GM19025 (cell line): ENCODE data around the gene OR2M7.
"Not testable (repeated sequence)": the region's sequence is repeated elsewhere in the genome, so short reads cannot be mapped to it uniquely, and the experiment has no call there.

Experiments
- ATAC-seq: cut with Tn5 transposase; IDR thresholded peaks from one replicate; pipeline ENCODE4 v1.9.1; 2021; ENCODE audit warnings: mild to moderate bottlenecking, low read depth, moderate library complexity; ENCODE audit not compliant: unreplicated experiment

OR2M7 gene, protein sequence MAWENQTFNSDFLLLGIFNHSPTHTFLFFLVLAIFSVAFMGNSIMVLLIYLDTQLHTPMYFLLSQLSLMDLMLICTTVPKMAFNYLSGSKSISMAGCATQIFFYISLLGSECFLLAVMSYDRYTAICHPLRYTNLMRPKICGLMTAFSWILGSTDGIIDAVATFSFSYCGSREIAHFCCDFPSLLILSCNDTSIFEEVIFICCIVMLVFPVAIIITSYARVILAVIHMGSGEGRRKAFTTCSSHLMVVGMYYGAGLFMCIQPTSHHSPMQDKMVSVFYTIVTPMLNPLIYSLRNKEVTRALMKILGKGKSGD

DNA sequence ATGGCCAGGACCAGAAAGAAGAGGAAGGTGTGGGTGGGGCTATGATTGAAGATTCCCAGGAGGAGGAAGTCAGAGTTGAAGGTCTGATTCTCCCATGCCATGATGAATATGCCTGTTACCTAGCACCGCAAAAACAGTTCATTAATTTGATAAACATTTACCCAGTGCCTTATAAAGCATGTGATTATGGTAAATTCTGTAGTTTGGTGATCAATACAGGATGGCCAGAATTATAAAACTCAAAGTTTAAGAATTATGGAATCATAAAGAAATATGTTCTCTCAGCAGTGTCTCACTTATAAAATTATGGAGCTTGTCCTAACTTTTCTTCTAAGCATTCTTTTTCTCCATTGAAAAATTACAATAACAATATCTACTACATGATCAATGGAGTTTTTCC is at the start of gene OR2M7:
TSS of gene OR2M7 (minus strand) at position 101 of the 400 bp plus-strand sequence. CDS start at position 101, 0 bp downstream.
- no peak for ATAC-seq

DNA sequence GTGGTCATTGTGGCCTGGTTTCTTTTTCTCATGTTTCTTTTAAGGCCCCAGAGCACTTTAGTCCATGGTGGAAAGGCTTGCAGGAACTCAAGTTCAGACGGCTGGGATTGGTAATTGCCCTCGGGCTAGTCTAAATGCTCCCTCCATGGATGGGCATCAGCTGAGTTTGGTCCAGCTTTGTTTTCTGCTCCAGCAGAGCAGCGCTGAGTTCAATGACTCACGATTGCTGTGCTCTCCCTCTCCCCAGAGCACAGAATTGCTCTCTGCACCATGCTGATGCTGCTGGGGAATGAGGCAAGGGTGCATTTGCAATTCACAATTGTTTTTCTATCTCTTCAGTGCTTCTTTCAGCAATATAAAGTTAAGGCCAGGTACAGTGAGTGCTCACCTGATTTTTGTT is 49.4 kb upstream of the OR2M7 start:
- no peak for ATAC-seq

DNA sequence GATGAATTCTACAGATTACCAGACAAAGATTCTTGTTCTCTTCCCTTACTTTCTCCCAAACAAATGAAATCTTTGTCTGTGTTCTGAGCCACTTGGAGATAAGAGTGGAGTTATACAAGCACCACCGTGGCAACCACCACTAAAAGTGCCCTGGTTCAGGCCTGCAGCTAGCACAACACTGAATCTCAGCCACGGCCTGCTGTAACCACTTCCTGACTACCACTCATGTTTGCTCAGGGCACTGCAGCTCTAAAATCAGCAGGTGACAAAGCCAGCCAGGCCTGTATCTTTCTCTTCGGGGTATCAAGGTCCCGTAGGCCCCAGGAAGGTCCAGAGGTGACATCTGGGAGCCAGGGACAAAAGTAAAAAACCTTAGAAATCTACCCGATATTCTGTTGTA is 48.0 kb upstream of the OR2M7 start:
- ATAC-seq: no peak

DNA sequence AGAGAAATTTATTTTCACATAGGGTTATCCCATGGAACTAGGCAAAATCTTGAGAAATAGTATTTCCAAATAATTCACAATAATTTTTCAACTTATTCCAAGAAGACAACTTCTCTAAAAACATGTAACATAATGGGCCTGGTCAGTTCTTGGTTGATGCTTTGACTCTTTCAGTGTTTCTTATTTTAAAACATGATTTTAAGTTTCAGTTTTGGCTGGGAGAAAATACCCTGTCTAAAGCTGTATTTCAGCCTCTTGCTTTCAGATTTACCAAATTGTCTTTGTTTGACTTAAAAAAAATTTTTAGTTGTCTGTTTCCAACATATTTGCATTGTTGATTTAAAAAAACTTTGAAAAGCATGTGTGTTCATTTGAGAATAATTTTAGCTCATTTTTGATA is 42.2 kb upstream of the OR2M7 start:
- no peak for ATAC-seq

DNA sequence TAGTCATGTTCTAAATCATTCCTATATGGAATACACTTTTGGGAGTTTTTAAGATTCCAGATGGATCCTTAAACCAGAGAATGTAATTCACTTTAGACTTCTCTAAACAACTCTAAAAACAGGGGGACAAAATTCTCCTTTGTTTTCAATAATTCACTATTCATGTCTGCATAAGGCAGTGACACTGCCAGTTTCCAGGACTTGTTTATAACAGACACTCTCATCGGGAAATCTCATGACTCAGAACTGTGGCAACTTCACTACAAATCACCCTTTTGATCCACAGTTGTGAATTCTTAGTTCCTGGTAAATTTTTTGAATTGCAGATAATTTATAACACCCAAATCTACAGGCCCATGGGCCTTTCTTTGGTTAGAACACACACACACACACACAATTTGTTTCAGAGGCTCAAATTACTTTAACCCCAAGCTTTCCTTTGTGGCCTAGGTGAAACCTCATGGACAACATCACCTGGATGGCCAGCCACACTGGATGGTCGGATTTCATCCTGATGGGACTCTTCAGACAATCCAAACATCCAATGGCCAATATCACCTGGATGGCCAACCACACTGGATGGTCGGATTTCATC is 36.9 kb upstream of the OR2M7 start, which contains the start of gene OR2T4:
TSS of gene OR2T4 (plus strand) at position 545 of the 595 bp plus-strand sequence. CDS start at position 545, 0 bp downstream.
- no peak for ATAC-seq

DNA sequence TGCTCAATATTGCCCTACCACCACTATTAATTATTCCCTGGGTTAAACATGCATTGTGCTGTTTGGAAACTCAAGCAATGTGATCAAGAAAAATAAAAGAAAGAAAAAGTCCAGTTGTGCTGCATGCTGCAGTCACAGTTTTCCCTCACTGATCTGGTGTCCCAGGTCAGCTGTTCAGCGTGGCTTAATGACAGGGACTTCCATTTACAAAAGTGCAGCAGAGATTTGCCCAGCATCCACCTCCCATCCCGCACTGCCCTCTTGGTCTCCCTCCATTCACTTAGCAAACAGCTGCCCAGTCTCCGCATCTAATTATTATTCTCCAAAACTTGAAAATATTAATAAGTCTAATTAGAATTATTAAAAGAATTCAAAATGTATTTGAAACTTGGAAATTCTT is 35.0 kb upstream of the OR2M7 start:
- no peak for ATAC-seq

DNA sequence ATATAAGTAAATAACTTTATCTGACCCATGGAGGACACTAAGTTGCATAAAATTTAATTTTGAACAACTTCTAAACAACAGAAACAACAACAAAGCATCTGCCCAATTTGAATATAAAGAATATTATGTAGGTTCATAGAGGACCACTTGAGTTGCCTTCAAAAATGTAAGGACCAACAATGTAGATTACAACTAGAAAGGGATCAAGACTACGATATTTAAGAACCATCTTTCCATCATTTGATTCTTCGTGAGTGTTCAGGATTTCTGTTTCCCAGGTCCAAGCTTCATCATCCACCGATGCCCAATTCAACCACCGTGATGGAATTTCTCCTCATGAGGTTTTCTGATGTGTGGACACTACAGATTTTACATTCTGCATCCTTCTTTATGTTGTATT is 24.1 kb upstream of the OR2M7 start, which contains the start of gene OR14C36:
TSS of gene OR14C36 (plus strand) at position 301 of the 400 bp plus-strand sequence. CDS start at position 301, 0 bp downstream.
- no peak for ATAC-seq

DNA sequence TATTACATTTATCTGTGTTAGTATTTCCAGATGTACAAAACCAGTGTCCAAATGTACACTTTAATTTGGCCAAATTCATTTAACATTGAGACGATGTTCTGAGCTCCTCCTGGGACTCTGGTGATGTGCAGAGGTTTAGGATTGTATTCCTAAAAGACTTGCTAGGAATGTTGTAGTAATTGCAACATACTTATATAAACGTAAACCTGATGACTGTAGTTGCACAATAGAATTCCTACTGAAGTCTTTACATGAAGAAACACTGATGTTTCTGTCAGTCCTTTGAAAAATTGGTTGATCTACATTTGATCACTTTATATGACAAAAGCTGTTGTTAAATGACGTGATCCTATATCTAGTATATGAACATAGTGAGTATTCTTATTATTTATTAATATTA is 19.1 kb upstream of the OR2M7 start:
- no peak for ATAC-seq

DNA sequence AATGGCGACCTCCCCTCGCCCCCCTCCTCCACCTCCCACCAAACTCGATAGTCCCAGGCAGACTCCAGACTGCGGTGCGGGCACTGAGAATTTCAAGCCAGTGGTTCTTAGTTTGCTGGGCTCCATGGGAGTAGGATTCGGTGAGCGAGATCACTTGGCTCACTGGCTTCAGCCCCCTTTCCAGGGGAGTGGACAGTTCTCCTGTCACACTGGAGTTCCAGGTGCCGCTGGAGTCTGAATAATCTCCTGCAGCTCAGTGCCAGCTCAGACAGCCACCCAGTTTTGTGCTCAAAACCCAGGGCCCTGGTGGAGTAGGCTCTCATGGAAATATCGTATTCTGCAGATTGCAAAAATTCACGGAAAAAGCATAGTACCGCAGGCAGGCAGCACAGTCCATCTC is 7.6 kb downstream of the OR2M7 start:
- ATAC-seq: no peak

DNA sequence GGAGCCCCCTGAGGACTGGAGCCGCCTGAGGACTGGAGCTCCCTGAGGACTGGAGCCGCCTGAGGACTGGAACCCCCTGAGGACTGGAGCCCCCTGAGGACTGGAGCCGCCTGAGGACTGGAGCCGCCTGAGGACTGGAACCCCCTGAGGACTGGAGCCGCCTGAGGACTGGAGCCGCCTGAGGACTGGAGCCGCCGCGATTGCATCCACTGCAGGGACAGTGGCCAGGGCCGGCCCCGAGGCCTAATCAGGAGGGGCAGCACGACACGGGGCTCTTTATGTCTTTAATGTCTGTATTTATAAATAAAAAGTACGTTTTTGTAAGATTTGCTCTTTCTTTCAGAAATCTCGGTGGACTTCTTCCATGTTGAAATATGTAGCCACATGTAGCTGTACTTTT is 17.6 kb downstream of the OR2M7 start:
- not testable (repeated sequence) for ATAC-seq

DNA sequence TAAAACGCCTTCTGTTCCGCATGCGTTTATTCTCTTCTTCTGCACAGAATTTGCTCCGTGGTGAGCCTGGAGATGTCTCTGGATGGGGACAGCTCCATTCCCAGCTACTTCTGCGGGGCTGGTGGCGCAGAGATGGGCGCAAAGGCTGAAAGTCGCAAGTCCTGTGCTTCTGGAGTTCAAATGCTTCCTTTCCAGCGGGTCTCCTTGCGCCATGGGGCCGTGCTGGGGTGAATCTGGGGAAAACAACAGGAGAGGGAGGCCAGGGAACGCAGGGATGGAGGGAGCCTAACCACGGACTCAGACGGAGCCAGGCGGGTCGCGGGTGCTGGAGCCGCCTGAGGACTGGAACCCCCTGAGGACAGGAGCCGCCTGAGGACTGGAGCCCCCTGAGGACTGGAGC is 18.3 kb downstream of the OR2M7 start:
- ATAC-seq: no peak

DNA sequence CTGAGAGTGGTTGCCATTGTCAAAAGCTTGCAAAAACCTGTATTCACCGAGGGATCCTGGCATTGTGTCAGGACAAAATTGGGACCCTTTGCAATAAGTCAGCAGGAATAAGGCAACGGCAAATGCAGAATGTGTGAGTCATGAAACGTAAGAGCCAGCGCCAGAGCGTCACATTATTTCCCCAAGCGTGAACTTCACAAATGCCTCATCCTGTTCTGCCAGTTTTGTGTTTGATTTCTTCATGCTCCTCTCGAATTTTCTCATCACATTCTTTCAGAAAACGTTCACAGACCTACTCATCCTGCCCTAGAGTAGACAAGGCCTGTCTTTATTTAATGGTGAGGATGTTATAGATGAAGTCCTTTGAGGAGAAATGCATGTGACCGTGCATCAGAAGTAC is 18.7 kb downstream of the OR2M7 start:
- ATAC-seq: not testable (repeated sequence)

DNA sequence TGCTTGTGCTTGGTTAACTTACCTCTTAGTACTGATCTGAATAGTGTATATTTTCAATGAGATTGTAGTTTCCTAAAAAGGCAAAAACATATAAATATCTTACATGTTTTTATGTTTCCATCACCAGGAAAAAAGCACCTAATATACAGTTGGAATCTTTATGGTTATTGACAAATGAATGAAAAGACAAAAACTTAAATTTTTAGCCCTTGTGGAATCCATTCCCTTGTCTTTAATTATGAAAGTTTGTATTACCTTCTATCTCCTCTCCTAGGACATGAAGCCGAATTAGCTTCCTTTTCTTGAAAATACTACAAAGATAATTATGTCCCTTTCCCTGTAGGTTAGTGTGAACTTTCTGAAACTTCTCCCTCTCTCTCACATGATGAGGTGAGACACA is 21.0 kb downstream of the OR2M7 start, which contains the start of gene OR2T12:
TSS of gene OR2T12 (minus strand) at position 101 of the 400 bp plus-strand sequence. CDS start 7,846 bp downstream, outside the sequence.
- ATAC-seq: no peak

DNA sequence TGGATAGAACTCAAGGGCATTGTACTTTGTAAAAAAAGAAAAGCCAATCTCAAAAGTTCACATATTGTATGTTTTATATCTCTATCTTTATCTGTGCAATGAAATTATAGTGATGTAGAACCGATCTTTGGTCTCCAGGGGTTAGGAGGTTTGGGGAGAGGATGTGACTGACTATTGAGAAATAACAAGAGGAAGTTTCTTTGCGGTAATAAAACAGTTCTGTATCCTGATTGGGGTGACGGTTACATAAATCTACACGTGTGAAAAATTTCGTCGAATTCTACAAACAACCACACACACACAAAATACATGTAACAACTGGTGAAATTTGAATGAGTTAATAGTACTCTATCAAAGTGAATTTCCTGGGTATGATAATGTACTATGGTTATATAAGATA is 36.0 kb downstream of the OR2M7 start:
- no peak for ATAC-seq

DNA sequence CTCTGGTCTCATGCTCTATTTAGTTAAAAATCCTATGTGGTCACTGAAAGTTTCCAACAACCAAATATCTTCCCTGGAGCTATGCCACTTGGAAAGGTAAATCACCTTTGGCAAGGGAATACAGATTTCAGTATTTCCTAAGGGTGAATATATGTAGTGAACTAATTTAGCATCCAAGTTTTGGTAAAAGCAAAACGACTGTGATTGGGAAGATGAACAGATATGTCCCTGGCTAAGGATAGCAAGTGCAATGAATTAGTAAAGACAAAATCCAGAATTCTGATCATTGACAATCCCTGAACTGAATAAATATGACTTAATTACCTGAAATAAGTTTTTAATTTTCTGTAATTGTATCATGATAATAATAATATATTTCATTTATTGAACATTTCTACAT is 46.5 kb downstream of the OR2M7 start, which contains the start of gene OR2T33:
TSS of gene OR2T33 (minus strand) at position 101 of the 400 bp plus-strand sequence. CDS start 4,162 bp downstream, outside the sequence.
- ATAC-seq: no peak
